Measurements from ENCODE around the gene WHRN. TPM values are rescaled to one million over a fixed set of nuclear protein-coding genes. Genes with fewer than 3 reads are reported as not detected.

Gene WHRN
- total and polyA plus RNA-seq, 2 experiments from 2014 or later: 8.3 to 8.9 TPM

DNA sequence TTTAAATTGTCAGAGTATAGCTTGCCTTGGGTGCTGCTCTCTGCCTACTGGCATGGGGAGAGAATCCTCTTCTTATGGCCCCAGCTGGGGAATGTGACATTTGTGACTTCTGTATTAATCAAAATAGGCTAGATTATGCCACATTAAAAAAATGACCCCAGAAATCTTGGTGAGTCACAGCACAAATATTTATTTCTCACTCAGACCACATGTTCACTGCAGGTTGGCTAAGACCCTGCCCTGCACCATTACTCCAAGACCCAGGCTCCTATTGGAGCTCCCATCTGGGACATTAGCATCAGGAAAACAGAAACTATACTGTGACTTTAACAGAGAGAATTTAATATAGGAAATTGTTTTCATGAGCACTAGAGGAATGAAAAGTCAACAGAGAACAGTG, 16.6 kb upstream of the WHRN start:
- H3K4me2 ChIP-seq: no peak overlapping the region
- H3K27ac ChIP-seq (ENCODE audit: low read depth): no peak overlapping the region
- no peaks in the 10 kb centered on the region for H3K4me1 Mint-ChIP-seq
- no peaks in the 10 kb centered on the region for H3K27me3 ChIP-seq (ENCODE audit: insufficient read depth)
- DNase-seq (ENCODE audit: low spot score) (no peak), ATAC-seq (no peak)
- TF ChIP-seq POLR2AphosphoS5 (IDR thresholded peaks at IDR 0.05; ENCODE audit: low read depth) (no peak), STAT1 (IDR thresholded peaks at IDR 0.05; ENCODE audit: unreplicated experiment) (no peak), ZNF462 (CRISPR knock-in tag; IDR thresholded peaks at IDR 0.05) (no peak), ZNF331 (CRISPR knock-in tag; IDR thresholded peaks at IDR 0.05; ENCODE audit: low read depth) (no peak), ZNF114 (CRISPR knock-in tag; IDR thresholded peaks at IDR 0.05) (no peak), CREB1 (CRISPR knock-in tag; IDR thresholded peaks at IDR 0.05; ENCODE audit: low read depth) (no peak), NANOG (IDR thresholded peaks at IDR 0.05; ENCODE audit: borderline replicate concordance) (no peak), EZH2phosphoT487 (IDR thresholded peaks at IDR 0.05; ENCODE audit: unreplicated experiment) (no peak)
- TF ChIP-seq, protein P1, sequence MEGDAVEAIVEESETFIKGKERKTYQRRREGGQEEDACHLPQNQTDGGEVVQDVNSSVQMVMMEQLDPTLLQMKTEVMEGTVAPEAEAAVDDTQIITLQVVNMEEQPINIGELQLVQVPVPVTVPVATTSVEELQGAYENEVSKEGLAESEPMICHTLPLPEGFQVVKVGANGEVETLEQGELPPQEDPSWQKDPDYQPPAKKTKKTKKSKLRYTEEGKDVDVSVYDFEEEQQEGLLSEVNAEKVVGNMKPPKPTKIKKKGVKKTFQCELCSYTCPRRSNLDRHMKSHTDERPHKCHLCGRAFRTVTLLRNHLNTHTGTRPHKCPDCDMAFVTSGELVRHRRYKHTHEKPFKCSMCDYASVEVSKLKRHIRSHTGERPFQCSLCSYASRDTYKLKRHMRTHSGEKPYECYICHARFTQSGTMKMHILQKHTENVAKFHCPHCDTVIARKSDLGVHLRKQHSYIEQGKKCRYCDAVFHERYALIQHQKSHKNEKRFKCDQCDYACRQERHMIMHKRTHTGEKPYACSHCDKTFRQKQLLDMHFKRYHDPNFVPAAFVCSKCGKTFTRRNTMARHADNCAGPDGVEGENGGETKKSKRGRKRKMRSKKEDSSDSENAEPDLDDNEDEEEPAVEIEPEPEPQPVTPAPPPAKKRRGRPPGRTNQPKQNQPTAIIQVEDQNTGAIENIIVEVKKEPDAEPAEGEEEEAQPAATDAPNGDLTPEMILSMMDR (conservative IDR thresholded peaks at IDR 0.05; ENCODE audit: low read depth in 2 of 2): no peak
- H2AFZ ChIP-seq: no peak overlapping the region
- H3K9me3 Mint-ChIP-seq: no peaks in the 10 kb centered on the region
- H3K4me1 ChIP-seq (ENCODE audit: insufficient read depth): no peaks in the 10 kb centered on the region
- H3K4me3 Mint-ChIP-seq: no peak overlapping the region
- no peaks in the 10 kb centered on the region for H3K36me3 ChIP-seq (ENCODE audit: insufficient read depth)
- H3K9me2 ChIP-seq (ENCODE audit: insufficient read depth): 0 out of 2 replicates have a peak, but pooled peaks cover 5% of the 10 kb centered on the region
- no peaks in the 10 kb centered on the region for H3F3A ChIP-seq (replicated peaks; ENCODE audit: low read depth)
- H3K36me3 Mint-ChIP-seq (ENCODE audit: low read depth): no peaks in the 10 kb centered on the region
- no peaks in the 10 kb centered on the region for H4K20me1 ChIP-seq (replicated peaks; ENCODE audit: insufficient read depth)
- H3K27ac Mint-ChIP-seq: no peak overlapping the region
- peaks cover 6% of the 10 kb centered on the region for H3K27me3 Mint-ChIP-seq (ENCODE audit: insufficient read depth, low read depth, poor library complexity)
- no peaks in the 10 kb centered on the region for H3K79me2 ChIP-seq (replicated peaks; ENCODE audit: insufficient read depth)
- no peak overlapping the region for H3K4me3 ChIP-seq

Data from GM23338 (cell line).